Measurements from ENCODE around the gene BCL11B.
"Not testable (repeated sequence)": the region's sequence is repeated elsewhere in the genome, so short reads cannot be mapped to it uniquely, and the experiment has no call there.

BCL11B gene

DNA sequence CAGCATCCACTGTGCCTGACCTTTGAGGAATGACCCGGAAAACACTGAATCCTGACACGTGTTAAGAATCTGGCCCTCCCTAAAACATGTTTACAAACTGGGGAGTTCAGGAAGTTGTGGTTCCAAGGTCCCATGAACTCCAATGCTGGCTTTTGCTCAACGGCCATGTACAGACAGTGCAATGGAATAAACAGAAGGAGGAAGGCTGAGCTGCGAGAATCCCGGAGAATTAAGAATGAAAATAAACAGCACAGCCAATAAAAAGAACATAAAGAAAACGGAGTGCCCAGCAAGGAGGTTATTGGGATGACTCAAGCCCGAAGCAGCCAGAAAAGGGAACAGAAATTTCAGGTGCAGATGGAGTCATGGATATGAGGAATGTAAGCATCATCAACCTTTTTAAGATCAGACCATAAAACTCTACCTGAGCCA, 32.3 kb downstream of the BCL11B start:
- no peak for DNase-seq (ENCODE audit: low spot score)

- DNase-seq (ENCODE audit: low spot score): no peak
Observed at GRCh38 chr14:99238216-99238615, 33.8 kb downstream of the BCL11B start.

GRCh38 chr14:99237288-99237687, 34.7 kb downstream of the BCL11B start:
- DNase-seq (ENCODE audit: low spot score): no peak

DNA sequence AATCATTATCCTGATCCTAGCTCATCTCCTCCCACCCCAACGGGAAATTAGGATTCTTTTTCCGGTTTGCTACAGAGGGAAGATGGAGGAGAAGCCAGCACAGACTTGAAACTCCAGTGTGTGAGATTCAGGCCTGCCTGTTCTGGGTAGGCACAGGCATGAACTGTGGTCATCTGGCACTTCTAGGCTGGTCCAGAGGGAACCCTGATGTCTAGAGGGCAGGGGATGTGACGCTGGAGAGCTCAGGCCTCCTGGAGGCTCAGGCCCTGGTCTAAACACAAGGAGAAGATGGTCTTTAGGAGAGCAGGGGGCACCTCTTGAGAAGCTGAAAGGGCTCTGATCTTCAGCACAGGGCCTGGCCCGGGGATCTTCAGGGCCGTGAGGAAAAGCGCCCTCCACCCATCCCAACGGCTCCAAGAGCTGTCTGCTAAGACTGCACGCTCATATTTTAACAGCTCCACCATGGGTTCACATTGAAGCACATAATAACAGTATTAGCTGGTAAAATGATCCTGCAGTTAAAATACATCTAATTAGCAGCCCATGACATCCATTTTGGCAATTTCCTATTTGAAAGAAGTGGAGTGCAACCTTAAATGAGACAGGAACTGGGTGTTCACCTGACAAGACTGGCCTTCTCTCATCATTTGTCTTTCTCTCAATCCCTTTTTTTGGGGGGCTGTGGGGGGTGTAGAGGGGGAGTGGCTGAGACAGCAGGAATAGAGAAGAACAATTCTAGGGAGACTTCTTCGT, 35.4 kb downstream of the BCL11B start:
- no peak for DNase-seq (ENCODE audit: low spot score)

DNA sequence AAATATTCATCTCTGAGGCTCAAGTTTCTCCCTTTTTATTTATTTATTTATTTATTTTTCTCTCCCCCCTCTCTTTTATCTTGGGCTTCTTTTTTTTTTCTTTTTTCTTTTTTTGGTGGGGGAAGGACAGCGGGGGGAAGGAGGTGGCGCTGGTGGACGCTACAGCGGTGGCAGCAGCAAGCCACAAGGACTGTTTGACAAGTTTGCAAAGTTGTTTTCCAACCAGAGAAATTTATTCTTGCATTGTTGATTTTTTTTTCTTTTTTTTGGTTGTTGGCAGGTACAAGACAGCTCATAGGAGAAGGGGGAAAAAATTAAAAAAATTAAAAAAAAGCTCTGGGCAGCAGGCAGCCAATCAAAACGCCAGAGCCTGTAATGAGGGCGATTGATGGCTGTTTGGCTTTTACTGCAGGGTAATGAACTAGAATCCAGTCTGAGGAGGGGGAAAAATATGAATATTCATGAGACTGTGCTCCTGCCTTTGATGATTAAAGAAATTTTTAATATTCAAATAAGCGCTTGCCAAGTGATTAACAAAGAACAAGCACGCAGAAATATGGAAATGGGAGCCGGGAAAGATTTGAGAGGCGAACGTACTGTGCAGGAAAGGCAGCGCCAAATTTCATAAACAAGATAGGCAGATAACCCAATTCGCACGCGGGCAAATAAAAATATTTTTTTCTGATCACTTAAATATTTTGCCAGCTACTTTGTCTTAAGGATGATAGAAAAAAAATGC, 36.2 kb downstream of the BCL11B start:
- no peak for DNase-seq (ENCODE audit: low spot score)

GRCh38 chr14:99234961-99235571, 36.9 kb downstream of the BCL11B start:
- peak; percentile 74 for DNase-seq (ENCODE audit: low spot score)

GRCh38 chr14:99234355-99234754, 37.6 kb downstream of the BCL11B start:
- DNase-seq (ENCODE audit: low spot score): no peak

DNA sequence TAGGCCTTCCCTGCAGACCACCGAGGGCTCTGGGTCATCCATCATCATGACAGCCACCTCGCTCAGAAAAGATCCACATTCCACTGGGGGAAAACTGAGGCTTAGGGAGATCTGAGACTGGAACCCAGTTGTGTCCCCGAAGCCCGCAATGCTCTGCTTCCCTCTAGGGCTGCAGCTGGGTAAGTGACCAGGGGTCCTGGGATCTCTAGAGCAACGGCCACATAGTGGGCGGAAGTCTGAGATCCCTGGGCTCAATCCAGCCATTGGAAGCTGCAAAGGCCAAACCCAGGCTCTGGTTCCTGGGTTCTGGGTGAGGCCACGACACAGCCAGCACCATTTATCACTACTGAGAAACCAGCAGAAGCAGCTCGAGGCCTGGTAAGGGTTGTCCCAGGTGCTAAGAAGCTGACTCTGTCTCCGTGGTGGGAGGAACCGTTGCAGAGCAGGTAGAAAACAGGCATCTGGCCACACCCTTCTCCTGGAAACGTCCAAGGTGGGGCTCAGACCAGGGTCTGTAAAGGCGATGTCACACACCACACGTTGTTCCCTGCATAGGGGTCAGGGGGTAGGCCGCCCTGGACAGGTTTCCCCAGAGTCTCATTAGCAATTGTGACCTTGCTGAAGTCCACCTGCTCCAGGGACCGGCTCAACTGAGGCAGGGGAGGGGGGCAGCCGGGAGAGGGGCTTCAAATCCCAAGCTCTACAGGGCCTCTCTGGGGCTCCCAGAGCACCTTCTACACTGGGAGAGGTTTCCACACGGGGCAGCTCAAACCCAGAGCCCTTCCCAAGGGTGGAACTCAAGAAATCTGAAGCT, 38.6 kb downstream of the BCL11B start:
- DNase-seq (ENCODE audit: low spot score): no peak

GRCh38 chr14:99232714-99233214, 39.2 kb downstream of the BCL11B start:
- no peak for DNase-seq (ENCODE audit: low spot score)

DNA sequence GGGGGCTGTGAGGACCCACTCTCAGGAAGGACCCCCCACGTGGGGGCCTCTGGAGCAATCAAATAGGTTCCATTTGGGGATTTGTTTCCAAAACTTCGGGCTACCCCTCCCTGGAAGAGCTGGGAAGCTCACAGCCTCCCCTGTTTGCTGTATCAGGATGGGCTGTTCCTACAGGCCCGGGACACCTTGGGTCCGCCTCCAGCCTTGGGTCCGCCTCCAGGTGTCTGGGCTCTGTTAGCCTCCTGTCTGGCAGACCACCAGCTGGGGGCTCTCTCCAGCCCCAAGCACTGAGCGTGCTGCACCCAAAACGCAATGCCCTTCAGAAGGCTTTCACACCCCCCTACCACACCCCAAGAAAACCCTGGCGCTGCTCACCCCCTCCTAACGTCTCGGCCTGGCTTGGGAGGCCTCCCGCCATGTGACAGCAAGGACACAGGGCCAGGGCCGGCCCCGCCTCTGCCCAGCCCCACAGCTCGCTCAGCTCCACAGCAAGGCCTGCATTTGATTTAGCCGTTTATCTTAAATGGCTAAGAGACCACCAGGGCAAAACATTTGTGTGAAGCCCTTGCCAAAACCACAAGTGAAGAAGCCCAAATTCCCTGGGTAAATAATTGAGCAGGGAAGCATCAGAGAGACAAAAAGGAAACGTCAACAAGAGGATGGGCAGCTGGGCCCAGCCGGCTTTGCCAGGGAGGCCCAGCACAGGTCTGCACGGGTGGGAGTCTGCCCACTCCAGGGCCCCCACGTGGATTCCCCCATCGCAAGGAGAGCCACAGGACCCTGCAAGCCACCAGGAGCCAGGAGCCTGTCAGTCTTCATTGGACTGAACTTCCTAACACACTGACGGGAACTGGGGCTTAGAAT, 39.9 kb downstream of the BCL11B start:
- no peak for DNase-seq (ENCODE audit: low spot score)

GRCh38 chr14:99231161-99231849, 40.7 kb downstream of the BCL11B start:
- no peak for DNase-seq (ENCODE audit: low spot score)

- DNase-seq (ENCODE audit: low spot score): peak; percentile 88
Observed at GRCh38 chr14:99230208-99231151, 41.5 kb downstream of the BCL11B start.

- DNase-seq (ENCODE audit: low spot score): no peak
Observed at GRCh38 chr14:99229654-99230207, 42.3 kb downstream of the BCL11B start.

DNA sequence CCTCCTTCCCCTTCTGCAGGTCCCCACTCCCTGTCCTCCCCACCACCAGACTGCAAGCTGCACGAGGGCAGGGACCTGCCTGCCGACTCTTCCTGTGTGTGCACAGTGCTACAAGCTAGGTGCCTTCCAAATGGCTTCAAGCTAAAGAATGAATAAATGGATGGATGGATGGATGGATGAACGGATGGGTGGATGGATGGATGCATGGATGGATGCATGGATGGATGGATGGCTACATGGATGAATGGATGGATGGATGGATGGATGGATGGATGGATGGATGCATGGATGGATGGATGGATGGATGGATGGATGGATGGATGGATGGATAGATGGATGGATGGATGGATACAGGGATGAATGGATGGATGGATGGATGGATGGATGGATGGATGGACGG, 43.2 kb downstream of the BCL11B start:
- not testable (repeated sequence) for DNase-seq (ENCODE audit: low spot score)

- no peak for DNase-seq (ENCODE audit: low spot score)
Observed at GRCh38 chr14:99226687-99227086, 45.3 kb downstream of the BCL11B start.

- DNase-seq (ENCODE audit: low spot score): no peak
Observed at GRCh38 chr14:99225436-99226203, 46.4 kb downstream of the BCL11B start.

DNA sequence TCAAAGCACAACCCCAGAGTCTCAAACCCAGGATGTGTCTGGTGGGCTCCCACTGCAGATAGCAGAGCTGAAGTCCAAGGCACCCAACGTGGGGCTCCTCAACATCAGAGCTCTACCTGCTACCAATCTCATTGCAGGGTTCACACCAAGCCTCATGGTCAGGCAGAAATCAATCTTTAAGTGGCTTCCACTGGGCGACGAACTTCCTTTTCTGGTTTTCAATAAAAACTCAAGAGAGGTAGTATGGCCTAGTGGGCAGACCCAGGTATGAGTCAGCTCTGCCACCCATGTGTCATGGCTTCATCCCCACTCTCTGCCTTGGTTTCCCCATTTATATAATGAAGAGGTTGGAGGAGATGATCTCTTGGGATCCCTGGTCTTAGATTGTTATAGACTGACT, 47.0 kb downstream of the BCL11B start:
- no peak for DNase-seq (ENCODE audit: low spot score)
